ENCODE results near the gene USP21. TPM values are rescaled to one million over a fixed set of nuclear protein-coding genes. Genes with fewer than 3 reads are reported as not detected.

USP21 gene
- polyA plus RNA-seq, 1 experiment, result 19.3 TPM

GRCh38 chr1:161121834-161122233 is 37.5 kb upstream of the USP21 start:
- CTCF ChIA-PET, result interaction anchor here (1.2 kb wide), 1 partner anchor 16 kb away, joined by 4 read pairs; no protein-coding TSS in a partner anchor
- Histone ChIP-seq H3K4me3 (ENCODE audit: low read depth, low read length) (no peak overlapping the region), H3K36me3 (ENCODE audit: control insufficient read depth, insufficient read depth, low read length) (peaks cover 21% of the 10 kb centered on the region), H3K27me3 (ENCODE audit: control insufficient read depth, insufficient read depth, low read length) (no peaks in the 10 kb centered on the region)
- no peak for DNase-seq (ENCODE audit: low read depth)
- POLR2A ChIA-PET, result no interaction called here
- TF ChIP-seq CTCF (IDR thresholded peaks at IDR 0.05; ENCODE audit: insufficient read depth, low read depth, low read length), result no peak

- Histone ChIP-seq H3K4me3 (ENCODE audit: low read depth, low read length) (no peak overlapping the region), H3K36me3 (ENCODE audit: control insufficient read depth, insufficient read depth, low read length) (peaks cover 21% of the 10 kb centered on the region), H3K27me3 (ENCODE audit: control insufficient read depth, insufficient read depth, low read length) (no peaks in the 10 kb centered on the region)
- DNase-seq (ENCODE audit: low read depth), result no peak
- no peak for TF ChIP-seq CTCF (IDR thresholded peaks at IDR 0.05; ENCODE audit: insufficient read depth, low read depth, low read length)
- CTCF ChIA-PET, result no interaction called here
- POLR2A ChIA-PET, result no interaction called here
Measured at GRCh38 chr1:161122967-161123366, 36.3 kb upstream of the USP21 start.

GRCh38 chr1:161127649-161128048 is 31.7 kb upstream of the USP21 start:
- ChIA-PET CTCF (interaction anchor here (1.2 to 1.5 kb wide), 3 partner anchors 9 to 29 kb away, joined by 3 to 4 read pairs (median 4); partner anchors contain the start of genes KLHDC9, NIT1 and PFDN2), POLR2A (no interaction called here)
- TF ChIP-seq CTCF (IDR thresholded peaks at IDR 0.05; ENCODE audit: insufficient read depth, low read depth, low read length), result no peak
- no peak for DNase-seq (ENCODE audit: low read depth)
- H3K36me3 ChIP-seq (ENCODE audit: control insufficient read depth, insufficient read depth, low read length), result peaks cover 14% of the 10 kb centered on the region
- no peaks in the 10 kb centered on the region for H3K27me3 ChIP-seq (ENCODE audit: control insufficient read depth, insufficient read depth, low read length)
- no peak overlapping the region for H3K4me3 ChIP-seq (ENCODE audit: low read depth, low read length)

- DNase-seq (ENCODE audit: low read depth), result no peak
- POLR2A ChIA-PET, result no interaction called here
- H3K36me3 ChIP-seq (ENCODE audit: control insufficient read depth, insufficient read depth, low read length), result peaks cover 10% of the 10 kb centered on the region
- H3K4me3 ChIP-seq (ENCODE audit: low read depth, low read length), result no peak overlapping the region
- H3K27me3 ChIP-seq (ENCODE audit: control insufficient read depth, insufficient read depth, low read length), result no peaks in the 10 kb centered on the region
- CTCF ChIA-PET, result interaction anchor here (1.5 kb wide), 1 partner anchor 10 kb away, joined by 3 read pairs; no protein-coding TSS in a partner anchor
- TF ChIP-seq CTCF (IDR thresholded peaks at IDR 0.05; ENCODE audit: insufficient read depth, low read depth, low read length), result no peak
Measured at GRCh38 chr1:161128591-161129420, 30.5 kb upstream of the USP21 start.

GRCh38 chr1:161130266-161130665 is 29.0 kb upstream of the USP21 start:
- H3K36me3 ChIP-seq (ENCODE audit: control insufficient read depth, insufficient read depth, low read length), result peaks cover 7% of the 10 kb centered on the region
- DNase-seq (ENCODE audit: low read depth), result no peak
- TF ChIP-seq CTCF (IDR thresholded peaks at IDR 0.05; ENCODE audit: insufficient read depth, low read depth, low read length), result no peak
- ChIA-PET CTCF (no interaction called here), POLR2A (no interaction called here)
- H3K4me3 ChIP-seq (ENCODE audit: low read depth, low read length), result no peak overlapping the region
- no peaks in the 10 kb centered on the region for H3K27me3 ChIP-seq (ENCODE audit: control insufficient read depth, insufficient read depth, low read length)
